IPS DF 6.9 (cell line): ENCODE measurements around the gene EHD1.

Experiments used
- DNase-seq: peaks from one replicate; pipeline ENCODE4 v3.0.0-alpha.2; 2013; ENCODE audit warnings: low read depth, low spot score
- H3K27ac ChIP-seq: one replicate; pipeline ENCODE4 v1.5.1; 2013; ENCODE audit warnings: low read length, control low read depth
- H3K27me3 ChIP-seq: 2 replicates; pipeline ENCODE4 v1.6.1; 2013; ENCODE audit warnings: mild to moderate bottlenecking, low read length; ENCODE audit not compliant: control insufficient read depth, insufficient read depth
- H3K36me3 ChIP-seq: 2 replicates; pipeline ENCODE4 v1.6.1; 2013; ENCODE audit warnings: low read length; ENCODE audit not compliant: control insufficient read depth, insufficient read depth
- H3K4me1 ChIP-seq: 2 replicates; pipeline ENCODE4 v1.6.1; 2013; ENCODE audit warnings: low read length; ENCODE audit not compliant: control insufficient read depth, insufficient read depth
- H3K4me3 ChIP-seq: 2 replicates; pipeline ENCODE4 v1.5.1; 2013; ENCODE audit warnings: mild to moderate bottlenecking, low read length
- H3K9me3 ChIP-seq: 2 replicates; pipeline ENCODE4 v1.6.1; 2013; ENCODE audit warnings: low read length, inconsistent platforms; ENCODE audit not compliant: control insufficient read depth, insufficient read depth
- WGBS: extraction: QIAGEN DNeasy Blood & Tissue Kit; methylation state at CpG from one replicate; pipeline ENCODE4 v1.1.7; 2013; ENCODE audit warnings: mixed read lengths, missing lambda C conversion rate; ENCODE audit not compliant: insufficient read length, insufficient coverage; 5-methylcytosine and 5-hydroxymethylcytosine counted together

EHD1 gene

DNA sequence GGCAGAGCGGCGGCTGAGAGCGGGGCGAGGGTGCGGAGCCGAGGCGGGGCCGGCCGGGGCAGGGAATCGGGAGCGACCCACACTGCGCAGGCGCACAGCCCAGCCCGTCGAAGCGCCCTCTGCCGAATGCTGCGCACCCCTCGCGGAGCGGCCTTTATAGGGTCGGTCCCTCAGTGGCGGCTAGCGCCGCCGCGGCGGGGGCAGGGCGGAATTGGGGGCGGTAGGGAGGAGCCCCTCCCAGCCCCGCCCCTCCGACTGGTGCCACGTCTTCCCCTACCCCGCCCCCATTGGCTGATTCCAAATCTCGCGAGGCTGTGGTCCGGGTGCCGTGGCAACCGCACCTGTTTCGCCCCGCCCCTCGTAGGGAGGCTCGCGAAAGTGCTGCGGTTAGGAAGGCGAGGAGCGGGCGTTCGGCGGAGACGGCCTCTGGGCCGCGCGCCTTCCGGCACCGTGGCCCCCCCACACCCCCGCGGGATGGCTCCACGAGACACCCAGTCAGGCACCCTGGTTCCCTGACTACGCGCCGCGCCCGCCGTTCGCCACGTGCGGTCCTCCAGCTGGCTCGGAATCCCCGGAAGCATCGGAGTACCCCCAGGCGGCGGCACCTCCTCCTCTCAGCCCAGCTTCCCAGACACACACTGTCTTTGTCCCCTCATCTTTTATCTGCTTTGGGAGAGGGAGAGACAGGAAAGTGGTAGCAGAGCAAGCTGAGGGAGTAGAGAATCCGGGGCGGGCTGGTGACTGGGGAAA is at the start of gene EHD1:
Gene EHD1 (minus strand): TSS at position 128 of the 750 bp plus-strand sequence. CDS start 157 bp downstream, outside the sequence.
- Histone ChIP-seq H3K27ac (no peak within 1 kb of the TSS), H3K9me3 (no peaks in the 10 kb centered on the region), H3K4me3 (peak within 1 kb of the TSS; percentile 98), H3K4me1 (peaks cover 9% of the 10 kb centered on the region), H3K36me3 (no peaks in the 10 kb centered on the region), H3K27me3 (no peaks in the 10 kb centered on the region; the same call in 1 of the 2 replicates)
- no CpG with 5 or more reads among the region's 75 CpGs for WGBS
- peak; percentile 86 for DNase-seq

DNA sequence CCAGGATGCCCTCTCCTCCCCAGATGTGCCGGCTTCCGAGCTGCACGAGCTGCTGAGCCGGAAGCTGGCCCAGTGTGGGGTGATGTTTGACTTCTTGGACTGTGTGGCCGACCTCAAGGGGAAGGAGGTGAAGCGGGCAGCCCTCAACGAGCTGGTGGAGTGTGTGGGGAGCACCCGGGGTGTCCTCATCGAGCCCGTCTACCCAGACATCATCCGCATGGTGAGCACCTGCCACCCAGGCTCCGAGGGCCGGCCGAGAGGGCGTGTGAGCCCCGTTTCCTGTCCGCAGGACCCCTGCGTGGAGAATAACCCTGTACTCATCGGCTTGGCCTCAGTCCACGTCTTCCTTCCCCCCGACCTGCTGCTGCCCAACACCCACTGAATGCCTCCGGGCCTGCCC is 48.3 kb upstream of the EHD1 start:
- no CpG with 5 or more reads among the region's 22 CpGs for WGBS
- no peak for DNase-seq
- H3K4me3 ChIP-seq = no peak overlapping the region
- H3K27ac ChIP-seq = no peak overlapping the region
- no peaks in the 10 kb centered on the region for H3K27me3 ChIP-seq
- H3K9me3 ChIP-seq = no peaks in the 10 kb centered on the region
- 0 out of 2 replicates have a peak, but pooled peaks cover 2% of the 10 kb centered on the region for H3K36me3 ChIP-seq
- peaks cover 1% of the 10 kb centered on the region; the same call in 1 of the 2 replicates for H3K4me1 ChIP-seq

DNA sequence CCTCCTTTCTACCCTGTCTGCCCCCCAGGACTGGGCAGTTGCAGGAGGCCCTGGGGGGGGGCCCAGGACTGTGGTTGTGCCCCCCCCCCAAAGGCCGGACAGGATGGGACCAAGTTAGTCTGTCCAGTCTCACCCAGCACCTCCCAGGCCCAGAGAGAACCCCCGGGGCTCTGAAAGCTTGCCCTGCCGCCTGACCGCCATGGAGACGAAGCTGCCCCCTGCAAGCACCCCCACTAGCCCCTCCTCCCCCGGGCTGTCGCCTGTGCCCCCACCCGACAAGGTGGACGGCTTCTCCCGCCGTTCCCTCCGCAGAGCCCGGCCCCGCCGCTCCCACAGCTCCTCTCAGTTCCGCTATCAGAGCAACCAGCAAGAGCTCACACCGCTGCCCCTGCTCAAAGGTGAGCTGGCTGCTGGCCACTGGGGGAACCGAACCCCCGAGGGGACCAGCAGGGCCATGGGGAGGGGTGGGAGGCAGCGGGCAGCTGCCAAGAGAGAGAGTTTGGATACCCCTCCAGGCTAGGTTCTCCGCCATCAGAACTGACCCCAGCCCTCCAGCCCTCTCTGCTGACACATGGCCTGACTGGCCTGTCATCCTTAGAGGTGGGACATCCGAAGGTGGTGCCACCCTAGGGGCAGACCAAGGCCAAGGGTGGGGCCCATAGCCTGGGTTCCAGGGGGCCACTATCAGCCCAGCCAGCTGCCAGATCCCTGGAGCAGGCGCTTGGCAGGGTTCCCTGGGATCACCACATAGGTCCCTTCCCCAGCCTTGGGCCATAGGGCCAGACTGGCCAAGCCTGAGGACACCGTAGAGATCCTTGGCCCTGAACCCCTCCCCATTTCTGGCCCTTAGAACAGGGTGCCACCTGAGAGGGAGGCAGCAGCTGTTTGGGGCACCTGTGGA is 47.4 kb upstream of the EHD1 start:
- peaks cover 1% of the 10 kb centered on the region; the same call in 1 of the 2 replicates for H3K4me1 ChIP-seq
- H3K4me3 ChIP-seq = no peak overlapping the region; the same call in 1 of the 2 replicates
- WGBS = no CpG with 5 or more reads among the region's 24 CpGs
- H3K27ac ChIP-seq = no peak overlapping the region
- DNase-seq = no peak
- H3K36me3 ChIP-seq = 0 out of 2 replicates have a peak, but pooled peaks cover 2% of the 10 kb centered on the region
- H3K27me3 ChIP-seq = no peaks in the 10 kb centered on the region
- no peaks in the 10 kb centered on the region for H3K9me3 ChIP-seq

DNA sequence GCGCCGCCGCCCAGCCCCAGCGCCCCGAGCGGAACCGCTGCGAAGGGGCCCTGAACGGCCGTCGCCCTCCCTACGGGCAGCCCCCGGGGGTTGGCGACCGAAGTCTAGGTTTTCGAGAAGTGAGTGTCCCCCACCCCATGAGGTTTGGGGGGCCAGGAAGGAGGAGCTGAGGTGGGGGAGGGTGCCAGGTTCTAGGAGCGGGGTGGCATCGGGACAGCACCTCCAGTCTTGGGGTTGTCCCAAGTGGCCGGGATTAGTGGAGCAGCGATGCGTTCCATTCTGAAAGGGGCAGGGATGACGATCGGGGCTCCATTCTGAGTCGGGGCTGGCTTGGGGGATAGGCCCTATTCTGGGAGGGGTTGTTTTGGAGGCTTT is 46.5 kb upstream of the EHD1 start:
- peaks cover 1% of the 10 kb centered on the region; the same call in 1 of the 2 replicates for H3K4me1 ChIP-seq
- WGBS = no CpG with 5 or more reads among the region's 24 CpGs
- no peak for DNase-seq
- H3K36me3 ChIP-seq = no peaks in the 10 kb centered on the region
- H3K4me3 ChIP-seq = peak overlapping the region; percentile 57; the same call in 1 of the 2 replicates
- H3K27me3 ChIP-seq = no peaks in the 10 kb centered on the region
- no peak overlapping the region for H3K27ac ChIP-seq
- no peaks in the 10 kb centered on the region for H3K9me3 ChIP-seq

DNA sequence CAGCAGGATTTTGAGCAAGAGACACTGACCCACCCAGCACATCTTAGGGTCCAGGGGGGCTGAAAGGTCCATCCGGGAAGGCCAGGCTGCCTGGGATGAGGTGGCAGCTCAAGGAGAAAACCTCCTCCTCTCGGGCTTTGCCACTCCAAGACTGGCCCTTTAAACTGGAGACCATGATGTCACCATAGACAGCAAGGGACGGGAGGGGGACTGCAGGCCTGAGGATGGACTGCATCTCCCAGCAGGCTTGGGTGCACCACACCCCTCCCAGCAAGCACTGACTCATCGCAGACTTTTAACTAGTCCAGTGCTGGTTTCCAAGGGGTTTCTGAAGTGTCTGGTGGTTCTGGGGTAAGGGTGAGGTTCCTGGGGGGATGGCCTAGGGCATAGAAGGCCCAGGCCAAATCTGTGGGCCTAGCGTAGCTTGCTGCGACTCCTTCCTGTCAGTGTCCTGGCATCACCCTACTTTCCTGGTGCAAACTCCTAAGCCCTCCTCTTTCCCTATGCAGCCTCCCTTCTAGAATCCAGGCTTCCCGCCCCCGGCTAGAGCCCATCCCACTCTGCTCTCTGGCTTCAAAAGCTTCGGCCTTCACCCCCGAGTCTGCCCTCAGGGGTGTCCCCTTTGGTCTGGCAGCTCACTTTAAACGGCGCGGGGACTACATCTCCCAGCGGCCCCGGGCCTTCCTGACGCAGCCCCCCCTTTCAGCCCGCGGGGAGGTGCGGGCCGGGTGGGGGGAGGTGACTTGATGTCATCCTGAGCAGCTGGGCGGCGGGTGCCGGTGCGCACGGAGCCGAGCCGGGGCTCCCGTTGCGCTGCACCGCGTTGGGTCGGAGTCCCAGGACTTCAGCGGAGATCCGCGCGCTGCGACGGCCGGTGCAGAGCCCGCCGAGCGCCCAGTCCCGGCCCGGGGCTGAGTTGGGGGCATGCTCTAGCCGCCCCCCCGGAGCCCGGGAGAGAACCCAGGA is 45.8 kb upstream of the EHD1 start, which contains the start of gene PPP2R5B:
Gene PPP2R5B (plus strand): TSS at position 746 of the 966 bp plus-strand sequence. CDS start 1,046 bp downstream, outside the sequence.
- WGBS = no CpG with 5 or more reads among the region's 47 CpGs
- Histone ChIP-seq H3K4me3 (peak within 1 kb of the TSS; percentile 57; the same call in 1 of the 2 replicates), H3K9me3 (no peaks in the 10 kb centered on the region), H3K27ac (no peak within 1 kb of the TSS), H3K4me1 (peaks cover 1% of the 10 kb centered on the region; the same call in 1 of the 2 replicates), H3K36me3 (no peaks in the 10 kb centered on the region), H3K27me3 (no peaks in the 10 kb centered on the region)
- DNase-seq = peak; percentile 66

DNA sequence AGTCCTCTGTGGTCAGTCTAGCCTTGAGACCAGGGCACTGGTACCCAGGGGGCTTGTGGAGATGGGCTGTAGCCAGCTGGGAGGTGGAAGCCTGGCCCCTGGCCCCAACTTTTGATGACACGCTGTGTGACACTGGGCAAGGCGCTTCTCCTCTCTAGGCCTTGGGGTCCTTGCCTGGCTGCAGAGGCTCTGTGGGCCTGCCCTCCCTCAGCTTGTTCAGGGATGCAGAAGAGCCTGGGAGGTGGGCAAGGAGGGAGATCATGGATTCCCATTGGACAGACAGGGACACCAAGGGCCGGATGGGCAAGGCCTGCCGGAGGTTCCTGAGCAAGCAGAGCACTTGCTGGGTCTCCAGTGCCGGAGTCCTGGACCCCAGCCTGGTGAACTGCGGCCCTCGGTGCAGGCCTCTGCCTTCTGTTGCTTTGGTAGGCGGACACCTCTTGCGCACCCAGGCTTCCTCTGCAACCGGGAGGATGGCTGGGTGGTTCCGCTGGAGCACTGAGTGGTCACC is 44.8 kb upstream of the EHD1 start:
- DNase-seq = no peak
- Histone ChIP-seq H3K27me3 (no peaks in the 10 kb centered on the region), H3K27ac (no peak overlapping the region), H3K4me1 (peaks cover 1% of the 10 kb centered on the region; the same call in 1 of the 2 replicates), H3K4me3 (no peak overlapping the region), H3K9me3 (no peaks in the 10 kb centered on the region), H3K36me3 (no peaks in the 10 kb centered on the region)
- WGBS = no CpG with 5 or more reads among the region's 11 CpGs

DNA sequence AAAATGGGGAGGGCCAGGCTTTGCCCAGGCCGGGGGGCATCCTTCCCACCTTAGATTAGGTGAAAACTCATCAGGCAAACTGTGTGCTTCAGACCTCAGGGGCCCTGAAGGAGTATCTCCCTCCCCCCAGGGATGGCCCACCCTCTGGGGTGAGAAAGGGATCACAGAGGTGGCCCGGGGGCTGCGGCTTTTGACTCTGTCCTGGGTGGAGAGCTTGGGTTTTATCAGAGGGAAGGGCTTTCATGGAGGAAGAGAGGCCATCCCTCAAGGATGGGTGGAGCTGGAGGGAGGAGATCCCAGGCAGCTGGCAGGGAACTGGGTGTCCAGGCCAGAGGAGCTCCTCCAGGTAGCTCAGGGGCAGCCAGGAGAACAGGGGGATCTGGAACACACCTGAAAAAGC is 43.0 kb upstream of the EHD1 start:
- Histone ChIP-seq H3K4me1 (peaks cover 1% of the 10 kb centered on the region; the same call in 1 of the 2 replicates), H3K9me3 (no peaks in the 10 kb centered on the region), H3K36me3 (no peaks in the 10 kb centered on the region), H3K4me3 (no peak overlapping the region), H3K27me3 (no peaks in the 10 kb centered on the region), H3K27ac (no peak overlapping the region)
- no CpG with 5 or more reads among the region's 3 CpGs for WGBS
- DNase-seq = no peak

DNA sequence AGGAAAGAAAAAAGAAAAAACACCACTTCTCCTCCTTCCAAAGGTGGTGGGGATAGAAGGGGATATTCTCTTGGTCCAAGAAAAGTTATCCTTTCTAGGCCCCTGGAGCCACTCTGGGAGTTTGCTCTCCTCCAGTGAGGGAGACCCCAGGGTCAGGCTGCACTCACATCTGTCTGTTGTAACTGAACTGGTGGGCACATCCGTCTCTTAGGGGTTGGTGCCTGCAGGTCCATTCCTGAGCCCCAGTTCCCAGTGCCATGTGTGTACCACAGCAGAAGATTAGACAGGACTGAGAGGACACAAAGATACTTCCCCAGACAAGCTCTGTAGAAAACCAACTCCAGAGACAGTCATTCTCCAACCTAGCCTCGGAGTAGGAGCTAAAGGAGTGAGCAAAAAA is 41.7 kb upstream of the EHD1 start:
- Histone ChIP-seq H3K27ac (no peak overlapping the region), H3K36me3 (no peaks in the 10 kb centered on the region), H3K9me3 (no peaks in the 10 kb centered on the region), H3K4me1 (peaks cover 1% of the 10 kb centered on the region; the same call in 1 of the 2 replicates), H3K27me3 (no peaks in the 10 kb centered on the region), H3K4me3 (no peak overlapping the region)
- no CpG with 5 or more reads among the region's 2 CpGs for WGBS
- no peak for DNase-seq

DNA sequence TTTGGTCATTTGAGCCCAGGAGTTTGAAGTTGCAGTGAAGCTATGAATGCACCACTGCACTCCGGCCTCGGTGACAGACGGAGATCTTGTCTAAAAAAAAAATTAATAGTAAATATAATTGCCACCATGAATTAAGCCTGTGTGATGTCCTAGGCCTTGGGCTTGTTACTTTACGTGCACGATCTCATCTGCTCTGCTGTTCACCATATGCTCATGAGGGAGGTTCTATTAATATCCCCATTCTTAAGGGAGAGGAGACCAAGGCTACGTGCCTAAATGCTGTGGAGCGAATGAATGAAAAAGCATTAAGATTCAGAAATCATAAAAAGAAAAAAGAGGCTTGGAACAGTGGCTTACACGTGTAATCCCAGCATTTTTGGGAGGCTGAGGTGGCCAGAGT is 41.2 kb upstream of the EHD1 start:
- no peak overlapping the region for H3K4me3 ChIP-seq
- no peaks in the 10 kb centered on the region for H3K27me3 ChIP-seq
- no peak for DNase-seq
- peaks cover 1% of the 10 kb centered on the region; the same call in 1 of the 2 replicates for H3K4me1 ChIP-seq
- H3K9me3 ChIP-seq = no peaks in the 10 kb centered on the region
- no peaks in the 10 kb centered on the region for H3K36me3 ChIP-seq
- no CpG with 5 or more reads among the region's 8 CpGs for WGBS
- no peak overlapping the region for H3K27ac ChIP-seq
